HepG2 (cell line): Measurements from ENCODE around the gene VWA1. TPM values are rescaled to one million over a fixed set of nuclear protein-coding genes. Genes with fewer than 3 reads are reported as not detected.

ENCODE experiments used
- AHR ChIP-seq: IDR thresholded peaks from 2 replicates; pipeline ENCODE4 v1.6.1; 2018; ENCODE audit warnings: missing genetic modification reagents, missing compliant biosample characterization
- BRD4 ChIP-seq: sonication (generic); formaldehyde crosslinking; IDR thresholded peaks from 2 replicates; pipeline ENCODE4 v1.4.0; 2020; ENCODE audit warnings: missing genetic modification reagents
- DBP ChIP-seq: sonication (generic); formaldehyde crosslinking; IDR thresholded peaks from 2 replicates; pipeline ENCODE4 v1.4.0; 2020; ENCODE audit warnings: missing genetic modification reagents; ENCODE audit errors: not compliant biosample characterization
- ELF1 ChIP-seq: sonication (generic); formaldehyde crosslinking; IDR thresholded peaks from 2 replicates; pipeline ENCODE4 v1.4.0; 2020; ENCODE audit warnings: missing genetic modification reagents
- HNRNPUL1 ChIP-seq: fragments of 200-400 bp; formaldehyde crosslinking; IDR thresholded peaks from 2 replicates; pipeline ENCODE4 v1.6.1; 2017; ENCODE audit warnings: low read depth, mild to moderate bottlenecking, low read length, moderate library complexity
- MED1 ChIP-seq: sonication (generic); formaldehyde crosslinking; IDR thresholded peaks from 2 replicates; pipeline ENCODE4 v1.4.0; 2020; ENCODE audit warnings: missing genetic modification reagents
- MLLT10 ChIP-seq: sonication (generic); formaldehyde crosslinking; IDR thresholded peaks from 2 replicates; pipeline ENCODE4 v1.4.0; 2020; ENCODE audit warnings: missing genetic modification reagents
- MLXIP ChIP-seq: sonication (generic); formaldehyde crosslinking; IDR thresholded peaks from 2 replicates; pipeline ENCODE4 v1.9.0; 2021; ENCODE audit warnings: missing genetic modification reagents, borderline replicate concordance
- NFRKB ChIP-seq: fragments of 450-650 bp; IDR thresholded peaks from 2 replicates; pipeline ENCODE4 v1.6.1; 2017
- REPIN1 ChIP-seq: sonication (generic); formaldehyde crosslinking; IDR thresholded peaks from 2 replicates; pipeline ENCODE4 v1.8.0; 2022; ENCODE audit warnings: missing genetic modification reagents, low read depth, mild to moderate bottlenecking, borderline replicate concordance
- RXRA ChIP-seq: sonication (generic); formaldehyde crosslinking; IDR thresholded peaks from 2 replicates; pipeline ENCODE4 v1.5.1; 2020; ENCODE audit warnings: missing genetic modification reagents
- SPEN ChIP-seq: sonication (generic); formaldehyde crosslinking; IDR thresholded peaks from 2 replicates; pipeline ENCODE4 v1.5.1; 2020; ENCODE audit warnings: low read depth, mild to moderate bottlenecking, missing genetic modification reagents
- TBL1XR1 ChIP-seq: fragments of 150-350 bp; IDR thresholded peaks from 2 replicates; pipeline ENCODE4 v1.6.1; 2014; ENCODE audit warnings: borderline replicate concordance, low read length; ENCODE audit not compliant: partially characterized antibody
- TCF12 ChIP-seq, 2 experiments: fragments of 450-650 bp in 1 of 2; sonication (generic) in 1 of 2; formaldehyde crosslinking in 1 of 2; IDR thresholded peaks; 2 replicates each; pipeline versions ENCODE4 v1.6.1 to v1.8.0; 2017 to 2022; ENCODE audit warnings: antibody characterized with exemption in 1 of 2, mild to moderate bottlenecking in 1 of 2, missing genetic modification reagents in 1 of 2, moderate library complexity in 1 of 2
- TCF7L2 ChIP-seq: IDR thresholded peaks from 2 replicates; pipeline ENCODE4 v1.6.1; 2011; ENCODE audit warnings: mild to moderate bottlenecking, low read depth, low read length, moderate library complexity
- ZNF274 ChIP-seq: sonication (generic); formaldehyde crosslinking; IDR thresholded peaks from 2 replicates; pipeline ENCODE4 v1.5.1; 2020; ENCODE audit warnings: mild to moderate bottlenecking, missing genetic modification reagents
- ZNF281 ChIP-seq: sonication (generic); formaldehyde crosslinking; IDR thresholded peaks from 2 replicates; pipeline ENCODE4 v1.4.0; 2020; ENCODE audit warnings: missing genetic modification reagents, borderline replicate concordance
- ZNF292 ChIP-seq: sonication (generic); formaldehyde crosslinking; IDR thresholded peaks from 2 replicates; pipeline ENCODE4 v1.8.1; 2022; ENCODE audit warnings: mild to moderate bottlenecking, low read depth, missing genetic modification reagents, borderline replicate concordance
- ZNF33A ChIP-seq: sonication (generic); formaldehyde crosslinking; IDR thresholded peaks from 2 replicates; pipeline ENCODE4 v1.5.1; 2020; ENCODE audit warnings: missing genetic modification reagents, mild to moderate bottlenecking, moderate library complexity, borderline replicate concordance
- ZNF644 ChIP-seq: IDR thresholded peaks from 2 replicates; pipeline ENCODE4 v1.6.1; 2016; ENCODE audit warnings: low read depth
- ZNF746 ChIP-seq: sonication (generic); formaldehyde crosslinking; IDR thresholded peaks from 2 replicates; pipeline ENCODE4 v1.8.0; 2022; ENCODE audit warnings: mild to moderate bottlenecking, missing genetic modification reagents
- ZNF780A ChIP-seq: sonication (generic); formaldehyde crosslinking; IDR thresholded peaks from 2 replicates; pipeline ENCODE4 v1.8.0; 2022; ENCODE audit warnings: mild to moderate bottlenecking, missing genetic modification reagents, moderate library complexity
- ZNF878 ChIP-seq: sonication (generic); formaldehyde crosslinking; IDR thresholded peaks from 2 replicates; pipeline ENCODE4 v1.8.1; 2023; ENCODE audit warnings: mild to moderate bottlenecking, missing genetic modification reagents, moderate library complexity
- polyA plus RNA-seq, 8 experiments: library from polyadenylated mRNA; depleted of rRNA in 3 of 8; stranded (reverse) in 7 of 8; unstranded in 1 of 8; fragments of >200 nt; fragmentation: Illumina TruSeq in 4 of 8; extraction: Trizol in 4 of 8; gene quantifications; 2 replicates each; pipeline versions ENCODE4 v1.2.1 to v1.2.3, GENCODE V29; 2011 to 2016; ENCODE audit warnings: low read depth in 4 of 8, missing spikeins in 1 of 8, mixed read lengths in 1 of 8; ENCODE audit not compliant: insufficient read depth in 1 of 8
- total RNA-seq, 5 experiments: library from RNA; depleted of rRNA; stranded (reverse); fragments of >200 nt; fragmentation: Illumina TruSeq; extraction: Trizol; gene quantifications; 2 replicates each; pipeline ENCODE4 v1.2.3, GENCODE V29; 2016; ENCODE audit warnings: low read depth in 1 of 5

VWA1 gene
- total and polyA plus RNA-seq, 2 of the 13 experiments (the other 11 are each of a cell fraction or from before 2014, with no cell fraction given): 40.9 to 57.5 TPM

- TF ChIP-seq DBP (no peak), HNRNPUL1 (no peak), ZNF292 (CRISPR knock-in tag) (peak; percentile 99), NFRKB (no peak), ZNF274 (CRISPR knock-in tag) (no peak; the same call in 1 of the 2 replicates), ZNF33A (no peak), REPIN1 (CRISPR knock-in tag) (peak; percentile 95), TCF12 (IDR thresholded peaks at IDR 0.05) (no peak), TCF12 (CRISPR knock-in tag; IDR thresholded peaks at IDR 0.05) (peak; percentile 98), ELF1 (CRISPR knock-in tag) (peak; percentile 74), ZNF644 (CRISPR knock-in tag) (peak; percentile 62), MED1 (CRISPR knock-in tag) (peak; percentile 99), AHR (CRISPR knock-in tag) (0 out of 2 replicates have a peak, but pooled peaks have one; percentile 63), MLXIP (peak; percentile 94), RXRA (CRISPR knock-in tag) (peak; percentile 100), TBL1XR1 (peak; percentile 94), ZNF780A (CRISPR knock-in tag) (no peak; the same call in none of the 2 replicates), SPEN (CRISPR knock-in tag) (peak; percentile 95), TCF7L2 (no peak), MLLT10 (peak; percentile 64; the same call in 1 of the 2 replicates), ZNF281 (CRISPR knock-in tag) (peak; percentile 79; the same call in 1 of the 2 replicates), ZNF878 (peak; percentile 88), ZNF746 (CRISPR knock-in tag) (peak; percentile 76; the same call in 1 of the 2 replicates), BRD4 (CRISPR knock-in tag) (peak; percentile 86; the same call in 1 of the 2 replicates)
Observed at GRCh38 chr1:1400576-1401456, 34.7 kb upstream of the VWA1 start (continued).
